GM18951 (cell line): ENCODE results near the gene LSM3.

Source experiments
- POLR2A ChIP-seq: IDR thresholded peaks from 4 replicates; pipeline ENCODE4 v1.6.1; 2011; ENCODE audit warnings: mild to moderate bottlenecking; ENCODE audit not compliant: insufficient read length, insufficient read depth; ENCODE audit errors: extremely low read depth
- in situ Hi-C: fragments of 300-500 bp; cut with MboI; formaldehyde crosslinking; loops from one replicate; pipeline ENCODE4 v1.12.0; 2022; ENCODE audit warnings: low sequenced_read_pairs, mixed read lengths, inconsistent platforms; ENCODE audit not compliant: unreplicated experiment

LSM3 gene

GRCh38 chr3:14235912-14236295 lies 57.3 kb downstream of the LSM3 start:
- no peak for TF ChIP-seq POLR2A
- in situ Hi-C loops: no loop called here

- TF ChIP-seq POLR2A: no peak
- in situ Hi-C loops: no loop called here
These were observed 58.3 kb downstream of the LSM3 start for GRCh38 chr3:14236902-14237301.

- in situ Hi-C loops: no loop called here
- TF ChIP-seq POLR2A: no peak
These were observed 58.8 kb downstream of the LSM3 start for GRCh38 chr3:14237457-14237856.

GRCh38 chr3:14238356-14238755 lies 59.7 kb downstream of the LSM3 start:
- no peak for TF ChIP-seq POLR2A
- in situ Hi-C loops: no loop called here

GRCh38 chr3:14238930-14239329 lies 60.3 kb downstream of the LSM3 start:
- in situ Hi-C loops: no loop called here
- TF ChIP-seq POLR2A: no peak

- in situ Hi-C loops: no loop called here
- TF ChIP-seq POLR2A: no peak
These were observed 61.3 kb downstream of the LSM3 start for GRCh38 chr3:14239940-14240339.

- in situ Hi-C loops: no loop called here
- TF ChIP-seq POLR2A: no peak
These were observed 61.7 kb downstream of the LSM3 start for GRCh38 chr3:14240366-14240765.

- TF ChIP-seq POLR2A: no peak
- in situ Hi-C loops: no loop called here
These were observed 63.1 kb downstream of the LSM3 start for GRCh38 chr3:14241716-14242115.

- no peak for TF ChIP-seq POLR2A
- in situ Hi-C loops: no loop called here
These were observed 64.1 kb downstream of the LSM3 start for GRCh38 chr3:14242490-14243311.

GRCh38 chr3:14243782-14244181 lies 65.2 kb downstream of the LSM3 start:
- TF ChIP-seq POLR2A: no peak
- in situ Hi-C loops: no loop called here

- in situ Hi-C loops: no loop called here
- TF ChIP-seq POLR2A: no peak
These were observed 66.1 kb downstream of the LSM3 start for GRCh38 chr3:14244521-14245247.

GRCh38 chr3:14245248-14245639 lies 66.6 kb downstream of the LSM3 start:
- in situ Hi-C loops: no loop called here
- no peak for TF ChIP-seq POLR2A

- in situ Hi-C loops: no loop called here
- no peak for TF ChIP-seq POLR2A
These were observed 67.2 kb downstream of the LSM3 start for GRCh38 chr3:14245822-14246221.

- in situ Hi-C loops: no loop called here
- no peak for TF ChIP-seq POLR2A
These were observed 67.8 kb downstream of the LSM3 start for GRCh38 chr3:14246414-14246813.

- in situ Hi-C loops: no loop called here
- TF ChIP-seq POLR2A: no peak
These were observed 69.8 kb downstream of the LSM3 start for GRCh38 chr3:14248477-14248848.
